ENCODE measurements around the gene SELENOT. TPM values are rescaled to one million over a fixed set of nuclear protein-coding genes. Genes with fewer than 3 reads are reported as not detected.

The SELENOT gene
- total RNA-seq: 10 to 100 TPM; 84.6 to 87.9 TPM

GRCh38 chr3:150603153-150603979 lies at the start of gene SELENOT:
SELENOT (plus strand) TSS chr3:150603321; CDS start chr3:150603363, 42 bp downstream.
- H3K27ac Mint-ChIP-seq: peak within 1 kb of the TSS; percentile 99 to 100
- no peaks in the 10 kb centered on the region for H3K9me3 Mint-ChIP-seq
- H3K36me3 Mint-ChIP-seq: peaks cover 48 to 49% of the 10 kb centered on the region in 2 donors
- peak; percentile 94 to 97 for DNase-seq (ENCODE audit: low spot score in 2 of 2)
- ATAC-seq: peak; percentile 91 to 93

- peaks cover 8 to 30% of the 10 kb centered on the region in 2 donors for H3K36me3 Mint-ChIP-seq
- ATAC-seq (no peak), DNase-seq (ENCODE audit: low spot score in 2 of 2) (no peak)
- H3K27ac Mint-ChIP-seq: peak overlapping the region in 1 of 2 donors; percentile 45
- no peaks in the 10 kb centered on the region for H3K9me3 Mint-ChIP-seq
Measured at GRCh38 chr3:150555859-150556436, 47.2 kb upstream of the SELENOT start.

- ATAC-seq (no peak), DNase-seq (ENCODE audit: low spot score in 2 of 2) (no peak)
- Mint-ChIP-seq H3K27ac (no peak overlapping the region), H3K9me3 (no peaks in the 10 kb centered on the region), H3K36me3 (peaks cover 8 to 28% of the 10 kb centered on the region in 2 donors)
Measured at GRCh38 chr3:150556792-150557191, 46.3 kb upstream of the SELENOT start.

- no peaks in the 10 kb centered on the region for H3K9me3 Mint-ChIP-seq
- ATAC-seq (no peak), DNase-seq (ENCODE audit: low spot score in 2 of 2) (no peak)
- peaks cover 4 to 23% of the 10 kb centered on the region in 2 donors for H3K36me3 Mint-ChIP-seq
- H3K27ac Mint-ChIP-seq: no peak overlapping the region
Measured at GRCh38 chr3:150557725-150558124, 45.4 kb upstream of the SELENOT start.

- Mint-ChIP-seq H3K27ac (no peak overlapping the region), H3K9me3 (no peaks in the 10 kb centered on the region), H3K36me3 (no peaks in the 10 kb centered on the region)
- ATAC-seq: no peak
- DNase-seq (ENCODE audit: low spot score in 2 of 2): no peak
Measured at GRCh38 chr3:150564243-150564642, 38.9 kb upstream of the SELENOT start.

- ATAC-seq (no peak), DNase-seq (ENCODE audit: low spot score in 2 of 2) (no peak)
- Mint-ChIP-seq H3K27ac (peak overlapping the region in 1 of 2 donors; percentile 62), H3K9me3 (no peaks in the 10 kb centered on the region), H3K36me3 (no peaks in the 10 kb centered on the region)
Measured at GRCh38 chr3:150567328-150567727, 35.8 kb upstream of the SELENOT start.

GRCh38 chr3:150577855-150578254 lies 25.3 kb upstream of the SELENOT start:
- no peak overlapping the region for H3K27ac Mint-ChIP-seq

GRCh38 chr3:150581174-150581573 lies 21.9 kb upstream of the SELENOT start:
- Mint-ChIP-seq H3K36me3 (peaks cover 10 to 41% of the 10 kb centered on the region in 2 donors), H3K27ac (no peak overlapping the region), H3K9me3 (no peaks in the 10 kb centered on the region)
- ATAC-seq (no peak), DNase-seq (ENCODE audit: low spot score in 2 of 2) (no peak)

More at GRCh38 chr3:150577855-150578254, 25.3 kb upstream of the SELENOT start:
- Mint-ChIP-seq H3K9me3 (no peaks in the 10 kb centered on the region), H3K36me3 (peaks cover 0 to 37% of the 10 kb centered on the region in 2 donors)
- DNase-seq (ENCODE audit: low spot score in 2 of 2) (no peak), ATAC-seq (no peak)

- Mint-ChIP-seq H3K9me3 (no peaks in the 10 kb centered on the region), H3K36me3 (peaks cover 10 to 27% of the 10 kb centered on the region in 2 donors), H3K27ac (peak overlapping the region; percentile 56 to 81)
- ATAC-seq (peak in 1 of 2 donors; percentile 28), DNase-seq (ENCODE audit: low spot score in 2 of 2) (no peak)
Measured at GRCh38 chr3:150582620-150583019, 20.5 kb upstream of the SELENOT start.

GRCh38 chr3:150583028-150583427 lies 20.1 kb upstream of the SELENOT start:
- H3K27ac Mint-ChIP-seq: peak overlapping the region in 1 of 2 donors; percentile 20
- no peaks in the 10 kb centered on the region for H3K9me3 Mint-ChIP-seq
- ATAC-seq: peak in 1 of 2 donors; percentile 52
- DNase-seq (ENCODE audit: low spot score in 2 of 2): no peak
- H3K36me3 Mint-ChIP-seq: peaks cover 10 to 23% of the 10 kb centered on the region in 2 donors

- DNase-seq (ENCODE audit: low spot score in 2 of 2) (no peak), ATAC-seq (no peak)
- H3K27ac Mint-ChIP-seq: peak overlapping the region in 1 of 2 donors; percentile 46
- H3K9me3 Mint-ChIP-seq: no peaks in the 10 kb centered on the region
- peaks cover 10 to 12% of the 10 kb centered on the region in 2 donors for H3K36me3 Mint-ChIP-seq
Measured at GRCh38 chr3:150588027-150588830, 14.9 kb upstream of the SELENOT start.

GRCh38 chr3:150589759-150590158 lies 13.4 kb upstream of the SELENOT start:
- H3K27ac Mint-ChIP-seq: no peak overlapping the region

GRCh38 chr3:150594150-150594549 lies 9.0 kb upstream of the SELENOT start:
- DNase-seq (ENCODE audit: low spot score in 2 of 2) (no peak), ATAC-seq (no peak)
- Mint-ChIP-seq H3K36me3 (no peaks in the 10 kb centered on the region), H3K9me3 (no peaks in the 10 kb centered on the region), H3K27ac (no peak overlapping the region)

More at GRCh38 chr3:150589759-150590158, 13.4 kb upstream of the SELENOT start:
- DNase-seq (ENCODE audit: low spot score in 2 of 2) (no peak), ATAC-seq (peak in 1 of 2 donors; percentile 64)
- peaks cover 10 to 11% of the 10 kb centered on the region in 2 donors for H3K36me3 Mint-ChIP-seq
- no peaks in the 10 kb centered on the region for H3K9me3 Mint-ChIP-seq

GRCh38 chr3:150597646-150598045 lies 5.5 kb upstream of the SELENOT start:
- DNase-seq (ENCODE audit: low spot score in 2 of 2) (no peak), ATAC-seq (no peak)
- peaks cover 8 to 16% of the 10 kb centered on the region in 2 donors for H3K36me3 Mint-ChIP-seq
- H3K27ac Mint-ChIP-seq: no peak overlapping the region
- no peaks in the 10 kb centered on the region for H3K9me3 Mint-ChIP-seq

- DNase-seq (ENCODE audit: low spot score in 2 of 2) (no peak), ATAC-seq (no peak)
- peaks cover 23 to 32% of the 10 kb centered on the region in 2 donors for H3K36me3 Mint-ChIP-seq
- H3K27ac Mint-ChIP-seq: no peak overlapping the region
- H3K9me3 Mint-ChIP-seq: no peaks in the 10 kb centered on the region
Measured at GRCh38 chr3:150599611-150600297, 3.4 kb upstream of the SELENOT start.

Measured in activated naive CD4-positive, alpha-beta T cell treated with anti-CD3 and anti-CD28 coated beads, Interleukin-2, amount 50 U/mL, for 72 hours (primary cell).